ENCODE data around the gene WNT4. TPM values are rescaled to one million over a fixed set of nuclear protein-coding genes. Genes with fewer than 3 reads are reported as not detected.

WNT4 gene
- total and polyA plus RNA-seq, 2 donors (not counting 1 experiment from before 2014, with no cell fraction given) = not detected

GRCh38 chr1:22129501-22130117 is 13.3 kb downstream of the WNT4 start:
- Histone ChIP-seq H3K9me3 (ENCODE audit: control extremely low read depth in 1 of 3, control insufficient read depth in 2 of 3, insufficient read depth in 1 of 3, low read length in 2 of 3) (no peaks in the 10 kb centered on the region), H3K27me3 (replicated peaks in 1 of 4; ENCODE audit: control extremely low read depth in 1 of 4, control insufficient read depth in 3 of 4, insufficient read depth in 4 of 4, low read length in 3 of 4) (peaks cover 0 to 7% (median 3%) of the 10 kb centered on the region in 4 experiments), H3K4me2 (replicated peaks; ENCODE audit: low read depth, low read length, poor library complexity, severe bottlenecking) (no peak overlapping the region), H3K79me2 (ENCODE audit: control insufficient read depth, insufficient read depth, low read length) (no peaks in the 10 kb centered on the region), H2AFZ (ENCODE audit: insufficient read depth, low read depth, low read length, poor library complexity, severe bottlenecking) (no peak overlapping the region), H3K36me3 (replicated peaks in 1 of 2; ENCODE audit: control extremely low read depth in 1 of 2, control insufficient read depth in 1 of 2, extremely low read depth in 1 of 2, insufficient read depth in 2 of 2, low read length in 1 of 2) (no peaks in the 10 kb centered on the region), H3K4me3 (ENCODE audit: control extremely low read depth in 1 of 5, extremely low read depth in 1 of 5, insufficient read depth in 1 of 5, low read depth in 2 of 5, low read length in 4 of 5) (no peak overlapping the region), H3K9ac (ENCODE audit: low read length) (no peak overlapping the region), H3K4me1 (ENCODE audit: control insufficient read depth in 2 of 2, insufficient read depth in 2 of 2, low read length in 2 of 2) (peaks cover 0 to 3% of the 10 kb centered on the region in 2 donors), H3K27ac (ENCODE audit: low read length in 2 of 2) (no peak overlapping the region), H4K20me1 (ENCODE audit: control insufficient read depth, insufficient read depth, low read length, poor library complexity, severe bottlenecking) (no peaks in the 10 kb centered on the region)
- TF ChIP-seq CTCF (IDR thresholded peaks at IDR 0.05) (no peak), EZH2 (IDR thresholded peaks at IDR 0.05; ENCODE audit: borderline replicate concordance, insufficient read depth, low read depth, low read length, poor library complexity, severe bottlenecking) (no peak)
- ChIA-PET CTCF (interaction anchor here (1.1 to 1.6 kb wide), 3 partner anchors 8 to 287 kb away, joined by 3 to 5 read pairs (median 4); no protein-coding TSS in a partner anchor), POLR2A (no interaction called here)
- 95% methylated on average over 29 of the region's 29 CpGs for WGBS (ENCODE audit: insufficient coverage)
- no peaks in the 10 kb centered on the region for H3K9me3 Mint-ChIP-seq (ENCODE audit: insufficient read depth)
- peaks cover under 1% of the 10 kb centered on the region for H3K27me3 Mint-ChIP-seq
- ATAC-seq (ENCODE audit: low read depth) (no peak), DNase-seq (no peak)
- no peak overlapping the region for H3K27ac Mint-ChIP-seq
- H3K4me3 Mint-ChIP-seq = no peak overlapping the region
- no peaks in the 10 kb centered on the region for H3K4me1 Mint-ChIP-seq
- intact Hi-C loops (cut with micrococcal nuclease) = no loop called here

GRCh38 chr1:22128392-22128791 is 14.5 kb downstream of the WNT4 start:
- Mint-ChIP-seq H3K4me3 (no peak overlapping the region), H3K27me3 (no peaks in the 10 kb centered on the region), H3K4me1 (no peaks in the 10 kb centered on the region), H3K9me3 (ENCODE audit: insufficient read depth) (no peaks in the 10 kb centered on the region), H3K27ac (no peak overlapping the region)
- Histone ChIP-seq H3K4me2 (replicated peaks; ENCODE audit: low read depth, low read length, poor library complexity, severe bottlenecking) (no peak overlapping the region), H3K79me2 (ENCODE audit: control insufficient read depth, insufficient read depth, low read length) (no peaks in the 10 kb centered on the region), H3K36me3 (replicated peaks in 1 of 2; ENCODE audit: control extremely low read depth in 1 of 2, control insufficient read depth in 1 of 2, extremely low read depth in 1 of 2, insufficient read depth in 2 of 2, low read length in 1 of 2) (no peaks in the 10 kb centered on the region), H4K20me1 (ENCODE audit: control insufficient read depth, insufficient read depth, low read length, poor library complexity, severe bottlenecking) (no peaks in the 10 kb centered on the region), H3K27ac (ENCODE audit: low read length in 2 of 2) (no peak overlapping the region), H3K27me3 (replicated peaks in 1 of 4; ENCODE audit: control extremely low read depth in 1 of 4, control insufficient read depth in 3 of 4, insufficient read depth in 4 of 4, low read length in 3 of 4) (peaks cover 0 to under 1% (median 0%) of the 10 kb centered on the region in 4 experiments), H3K9ac (ENCODE audit: low read length) (no peak overlapping the region), H2AFZ (ENCODE audit: insufficient read depth, low read depth, low read length, poor library complexity, severe bottlenecking) (no peak overlapping the region), H3K9me3 (ENCODE audit: control extremely low read depth in 1 of 3, control insufficient read depth in 2 of 3, insufficient read depth in 1 of 3, low read length in 2 of 3) (no peaks in the 10 kb centered on the region), H3K4me1 (ENCODE audit: control insufficient read depth in 2 of 2, insufficient read depth in 2 of 2, low read length in 2 of 2) (peaks cover 0 to 3% of the 10 kb centered on the region in 2 donors), H3K4me3 (ENCODE audit: control extremely low read depth in 1 of 5, extremely low read depth in 1 of 5, insufficient read depth in 1 of 5, low read depth in 2 of 5, low read length in 4 of 5) (no peak overlapping the region)
- TF ChIP-seq CTCF (IDR thresholded peaks at IDR 0.05) (no peak), EZH2 (IDR thresholded peaks at IDR 0.05; ENCODE audit: borderline replicate concordance, insufficient read depth, low read depth, low read length, poor library complexity, severe bottlenecking) (no peak)
- intact Hi-C loops (cut with micrococcal nuclease) = no loop called here
- ChIA-PET POLR2A (no interaction called here), CTCF (no interaction called here)
- no peak for ATAC-seq (ENCODE audit: low read depth)
- DNase-seq = no peak
- 61% methylated on average over 10 of the region's 12 CpGs for WGBS (ENCODE audit: insufficient coverage)
